ENCODE results near the gene PDGFD. TPM values are rescaled to one million over a fixed set of nuclear protein-coding genes. Genes with fewer than 3 reads are reported as not detected.

PDGFD gene
- total and polyA plus RNA-seq, 2 donors (not counting 3 experiments of a cell fraction or from before 2014, with no cell fraction given): 6.3 to 13.1 TPM

GRCh38 chr11:103892603-103893002 lies 271.3 kb downstream of the PDGFD start:
- FAIRE-seq (peak; percentile 72), DNase-seq (ENCODE audit: low read depth, low spot score) (no peak)
- Histone ChIP-seq H3K9me3 (replicated peaks; ENCODE audit: control insufficient read depth, insufficient read depth, low read length) (no peaks in the 10 kb centered on the region), H3K4me3 (replicated peaks in 1 of 3; ENCODE audit: insufficient read depth in 1 of 3, low read depth in 1 of 3, low read length in 3 of 3) (no peak overlapping the region), H2AFZ (ENCODE audit: low read depth, low read length) (no peak overlapping the region), H3K4me1 (ENCODE audit: control insufficient read depth, extremely low read depth, insufficient read depth, low read length) (peaks cover 5% of the 10 kb centered on the region), H3K9me1 (replicated peaks; ENCODE audit: control insufficient read depth, extremely low read depth, insufficient read depth, low read length) (no peaks in the 10 kb centered on the region), H3K27me3 (ENCODE audit: control insufficient read depth in 2 of 2, insufficient read depth in 2 of 2, low read length in 2 of 2) (no peaks in the 10 kb centered on the region), H4K20me1 (replicated peaks; ENCODE audit: control insufficient read depth, extremely low read depth, insufficient read depth, low read length) (no peaks in the 10 kb centered on the region), H3K4me2 (ENCODE audit: insufficient read depth, low read length) (no peak overlapping the region), H3K36me3 (ENCODE audit: control insufficient read depth in 2 of 2, extremely low read depth in 1 of 2, insufficient read depth in 2 of 2, low read length in 2 of 2) (no peaks in the 10 kb centered on the region), H3K27ac (ENCODE audit: insufficient read depth, low read depth, low read length) (no peak overlapping the region), H3K79me2 (ENCODE audit: control insufficient read depth, insufficient read depth, low read length) (no peaks in the 10 kb centered on the region), H3K9ac (replicated peaks; ENCODE audit: extremely low read depth, insufficient read depth, low read length) (no peak overlapping the region)
- no TSS peak for BruUV-seq (replicated peaks)
- ChIA-PET CTCF (no interaction called here), POLR2A (no interaction called here)
- dilution Hi-C loops (cut with MboI; ENCODE audit: extremely low pct_ligation_motif_present, low sequenced_read_pairs): no loop called here
- intact Hi-C loops (cut with micrococcal nuclease): no loop called here
- no peak for TF ChIP-seq EZH2 (IDR thresholded peaks at IDR 0.05; ENCODE audit: borderline replicate concordance, low read depth, low read length, severe bottlenecking)
- TF ChIP-seq, protein P1, sequence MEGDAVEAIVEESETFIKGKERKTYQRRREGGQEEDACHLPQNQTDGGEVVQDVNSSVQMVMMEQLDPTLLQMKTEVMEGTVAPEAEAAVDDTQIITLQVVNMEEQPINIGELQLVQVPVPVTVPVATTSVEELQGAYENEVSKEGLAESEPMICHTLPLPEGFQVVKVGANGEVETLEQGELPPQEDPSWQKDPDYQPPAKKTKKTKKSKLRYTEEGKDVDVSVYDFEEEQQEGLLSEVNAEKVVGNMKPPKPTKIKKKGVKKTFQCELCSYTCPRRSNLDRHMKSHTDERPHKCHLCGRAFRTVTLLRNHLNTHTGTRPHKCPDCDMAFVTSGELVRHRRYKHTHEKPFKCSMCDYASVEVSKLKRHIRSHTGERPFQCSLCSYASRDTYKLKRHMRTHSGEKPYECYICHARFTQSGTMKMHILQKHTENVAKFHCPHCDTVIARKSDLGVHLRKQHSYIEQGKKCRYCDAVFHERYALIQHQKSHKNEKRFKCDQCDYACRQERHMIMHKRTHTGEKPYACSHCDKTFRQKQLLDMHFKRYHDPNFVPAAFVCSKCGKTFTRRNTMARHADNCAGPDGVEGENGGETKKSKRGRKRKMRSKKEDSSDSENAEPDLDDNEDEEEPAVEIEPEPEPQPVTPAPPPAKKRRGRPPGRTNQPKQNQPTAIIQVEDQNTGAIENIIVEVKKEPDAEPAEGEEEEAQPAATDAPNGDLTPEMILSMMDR (IDR thresholded peaks at IDR 0.05; ENCODE audit: extremely low read depth in 1 of 2, insufficient read depth in 1 of 2, low read depth in 1 of 2, low read length in 2 of 2): no peak
- TF ChIP-seq, protein P2, sequence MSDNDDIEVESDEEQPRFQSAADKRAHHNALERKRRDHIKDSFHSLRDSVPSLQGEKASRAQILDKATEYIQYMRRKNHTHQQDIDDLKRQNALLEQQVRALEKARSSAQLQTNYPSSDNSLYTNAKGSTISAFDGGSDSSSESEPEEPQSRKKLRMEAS (IDR thresholded peaks at IDR 0.05; ENCODE audit: insufficient read depth, insufficient read length): no peak
- peak; percentile 61 for TF ChIP-seq JUN (IDR thresholded peaks at IDR 0.05; ENCODE audit: borderline replicate concordance, insufficient read depth, insufficient read length, low read depth)
- no peak for TF ChIP-seq POLR2A (IDR thresholded peaks at IDR 0.05; ENCODE audit: low read depth, low read length)
- TF ChIP-seq FOS (IDR thresholded peaks at IDR 0.05; ENCODE audit: borderline replicate concordance, insufficient read depth, low read length): peak; percentile 72
- TF ChIP-seq GATA2 (IDR thresholded peaks at IDR 0.05; ENCODE audit: insufficient read depth, insufficient read length, low read depth, low read length): no peak
- no peak for TF ChIP-seq POLR2AphosphoS5 (IDR thresholded peaks at IDR 0.05; ENCODE audit: insufficient read depth, low read depth, low read length)
- no peak for TF ChIP-seq MYC (IDR thresholded peaks at IDR 0.05; ENCODE audit: low read depth, low read length)

Measured in endothelial cell of umbilical vein (primary cell).